Limb (tissue), 2 donors: Measurements from ENCODE around the gene RAD51B.
A peak's percentile ranks its signal among the peaks of the same experiment; 100 is the strongest.
"Not testable (repeated sequence)": the region's sequence is repeated elsewhere in the genome, so short reads cannot be mapped to it uniquely, and the experiment has no call there.

Experiments used
- DNase-seq, 2 donors: peaks; one replicate each; pipeline ENCODE4 v3.0.0-alpha.2; 2016; ENCODE audit errors: extremely low spot score in 2 of 2

RAD51B gene

GRCh38 chr14:68074765-68075381 lies 255.3 kb downstream of the RAD51B start:
- no peak for DNase-seq

- DNase-seq, result no peak
Observed at GRCh38 chr14:68075382-68076029, 255.9 kb downstream of the RAD51B start.

GRCh38 chr14:68076451-68076850 lies 256.9 kb downstream of the RAD51B start:
- DNase-seq, result no peak

GRCh38 chr14:68079941-68080697 lies 260.5 kb downstream of the RAD51B start:
- no peak for DNase-seq

- DNase-seq, result no peak
Observed at GRCh38 chr14:68081489-68081888, 261.9 kb downstream of the RAD51B start.

GRCh38 chr14:68082698-68083291 lies 263.2 kb downstream of the RAD51B start:
- no peak for DNase-seq

- no peak for DNase-seq
Observed at GRCh38 chr14:68084256-68084655, 264.7 kb downstream of the RAD51B start.

- DNase-seq, result no peak
Observed at GRCh38 chr14:68085742-68086141, 266.2 kb downstream of the RAD51B start.

- DNase-seq, result peak; percentile 53 to 60
Observed at GRCh38 chr14:68088451-68088854, 268.9 kb downstream of the RAD51B start.

- peak in 1 of 2 donors; percentile 60 for DNase-seq
Observed at GRCh38 chr14:68089146-68089731, 269.7 kb downstream of the RAD51B start.

- DNase-seq, result no peak
Observed at GRCh38 chr14:68094158-68094557, 274.6 kb downstream of the RAD51B start.

GRCh38 chr14:68094752-68095151 lies 275.2 kb downstream of the RAD51B start:
- no peak for DNase-seq

- DNase-seq, result no peak
Observed at GRCh38 chr14:68097727-68098126, 278.1 kb downstream of the RAD51B start.

- no peak for DNase-seq
Observed at GRCh38 chr14:68098834-68099233, 279.3 kb downstream of the RAD51B start.

GRCh38 chr14:68099495-68100045 lies 280.0 kb downstream of the RAD51B start:
- DNase-seq, result peak; percentile 47 to 68

- not testable (repeated sequence) for DNase-seq
Observed at GRCh38 chr14:68101715-68102301, 282.2 kb downstream of the RAD51B start.

GRCh38 chr14:68103853-68104252 lies 284.3 kb downstream of the RAD51B start:
- no peak for DNase-seq

GRCh38 chr14:68104518-68104917 lies 284.9 kb downstream of the RAD51B start:
- DNase-seq, result no peak

- no peak for DNase-seq
Observed at GRCh38 chr14:68105816-68106215, 286.2 kb downstream of the RAD51B start.

GRCh38 chr14:68106456-68106855 lies 286.9 kb downstream of the RAD51B start:
- DNase-seq, result no peak

GRCh38 chr14:68106905-68107304 lies 287.3 kb downstream of the RAD51B start:
- DNase-seq, result no peak
